C1 segment of cervical spinal cord (tissue), 14 donors: Measurements from ENCODE around the gene TBC1D5.
"Not testable (repeated sequence)": the region's sequence is repeated elsewhere in the genome, so short reads cannot be mapped to it uniquely, and the experiment has no call there.

ENCODE experiments used
- DNase-seq, 14 donors: peaks; one replicate each; lab custom pipeline; 2025; lab: John Stamatoyannopoulos, UW

The TBC1D5 gene

GRCh38 chr3:17749705-17750293 lies 7.4 kb upstream of the TBC1D5 start:
- DNase-seq, result no peak

GRCh38 chr3:17749281-17749680 lies 6.8 kb upstream of the TBC1D5 start:
- DNase-seq, result no peak

- no peak for DNase-seq
Measured at GRCh38 chr3:17747890-17748247, 5.4 kb upstream of the TBC1D5 start.

DNA sequence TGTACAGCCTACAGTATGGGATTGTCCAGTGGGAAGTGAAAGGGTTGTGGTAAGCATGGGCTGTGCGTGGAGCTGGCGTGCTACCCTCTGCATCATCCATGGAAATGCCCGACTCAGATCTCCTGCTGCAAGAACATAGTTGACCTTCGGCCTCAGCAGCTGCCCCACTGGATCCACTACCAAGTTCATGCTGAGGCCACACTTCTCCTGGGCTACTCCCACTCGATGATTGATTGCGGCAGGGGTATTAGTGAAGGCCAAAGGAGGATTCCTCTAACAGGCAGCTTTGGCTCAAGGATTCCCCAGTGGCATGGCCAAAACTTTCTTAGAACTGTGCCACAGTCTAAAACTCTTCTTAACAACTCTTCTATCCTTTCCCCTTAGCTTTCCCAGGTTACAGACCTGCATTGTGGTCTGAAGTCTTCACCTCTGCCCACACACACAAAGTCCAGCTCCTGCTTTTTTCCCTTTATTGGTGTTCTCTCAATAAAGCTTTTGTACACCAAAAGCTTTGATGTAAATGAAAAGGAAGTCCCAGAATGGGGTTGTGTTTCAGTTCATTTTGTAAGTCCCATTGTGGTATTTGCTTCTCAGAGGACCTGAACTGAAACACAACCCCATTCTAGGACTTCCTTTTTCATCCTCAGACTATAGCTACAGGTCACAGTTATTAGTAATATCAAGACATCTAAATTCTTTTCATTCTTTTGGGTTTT lies 4.9 kb upstream of the TBC1D5 start:
- DNase-seq, result no peak

DNA sequence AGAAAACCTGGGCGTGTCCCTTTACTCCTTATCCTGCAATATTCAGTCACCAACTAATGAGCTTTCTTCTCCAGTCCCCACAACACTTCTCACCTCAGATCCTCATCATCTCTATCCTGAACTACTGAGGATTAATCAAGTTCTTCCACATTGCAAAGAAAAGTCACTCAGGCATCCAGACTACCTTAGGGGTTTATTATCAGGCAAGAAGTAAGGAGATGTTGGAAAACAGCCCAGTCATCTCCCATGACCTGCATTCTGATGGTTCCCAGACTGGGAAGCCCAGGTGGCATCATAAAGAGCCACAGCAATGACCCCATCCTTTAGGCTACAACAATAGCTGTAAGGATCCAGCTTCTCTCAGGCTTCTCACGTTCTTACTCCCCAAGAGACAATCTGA lies 3.5 kb upstream of the TBC1D5 start:
- DNase-seq, result no peak

DNA sequence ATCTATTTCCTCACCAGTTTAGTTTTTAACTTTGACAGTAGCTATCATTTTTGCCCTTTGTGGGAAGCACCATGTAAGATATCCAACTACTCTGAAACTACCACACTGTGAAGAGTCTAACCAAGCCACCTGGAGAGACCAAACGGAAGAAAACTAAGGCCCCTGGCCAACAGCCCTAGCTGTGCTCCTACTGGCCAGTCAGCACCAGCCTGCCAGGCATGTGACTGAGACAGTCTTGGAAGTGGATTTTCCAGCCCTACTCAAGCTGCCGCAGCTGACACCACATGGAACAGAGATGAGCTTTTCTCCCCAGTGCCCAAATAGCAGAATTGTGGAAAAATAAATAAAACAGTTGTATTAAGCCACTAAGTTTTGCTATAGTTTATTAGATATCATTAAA lies 2.9 kb upstream of the TBC1D5 start:
- no peak for DNase-seq

- DNase-seq, result no peak
Measured at GRCh38 chr3:17744693-17745092, 2.3 kb upstream of the TBC1D5 start.

GRCh38 chr3:17743658-17743995 lies 1.2 kb upstream of the TBC1D5 start:
- no peak for DNase-seq

- no peak for DNase-seq
Measured at GRCh38 chr3:17742880-17743657, 638 bp upstream of the TBC1D5 start.

GRCh38 chr3:17741621-17742101 lies 770 bp downstream of the TBC1D5 start:
- DNase-seq, result no peak

DNA sequence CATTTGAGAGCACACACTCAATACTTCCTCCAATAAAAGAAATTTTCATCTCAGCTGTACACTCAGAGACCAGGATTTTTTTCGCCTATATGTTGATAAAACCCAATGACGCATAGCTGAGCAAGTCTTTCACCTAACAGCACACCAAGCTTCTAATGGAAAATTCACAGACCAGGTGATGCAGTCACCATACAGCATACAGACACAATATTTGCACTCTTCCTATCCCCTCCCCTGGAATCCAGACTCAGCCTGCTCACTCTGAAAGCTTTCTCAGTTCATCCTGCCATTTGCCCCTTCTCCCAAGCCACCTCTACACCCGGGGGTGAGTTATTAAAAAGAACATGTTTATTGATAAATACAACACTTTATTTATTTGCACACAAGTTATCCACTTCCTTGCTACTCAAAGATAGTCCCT lies 1.7 kb downstream of the TBC1D5 start:
- DNase-seq, result no peak

- no peak for DNase-seq
Measured at GRCh38 chr3:17738921-17739320, 3.5 kb downstream of the TBC1D5 start.

DNA sequence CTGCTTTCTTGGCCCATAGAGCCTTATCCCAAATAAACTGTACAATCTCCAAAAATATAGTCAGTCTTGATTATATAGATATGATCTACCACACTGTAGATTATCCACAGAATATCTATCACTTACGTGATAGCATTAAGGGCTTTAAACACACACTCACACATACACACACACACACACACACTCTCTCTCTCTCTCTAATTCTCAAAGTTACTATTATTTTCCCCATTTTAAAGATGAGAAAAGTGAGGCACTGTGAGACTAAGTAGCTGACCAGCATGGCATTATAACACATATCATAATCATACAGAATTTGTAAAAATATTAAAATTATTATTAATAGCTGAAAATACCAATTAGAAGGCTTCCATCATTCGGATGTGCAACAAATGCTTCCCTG lies 4.2 kb downstream of the TBC1D5 start:
- DNase-seq, result no peak

GRCh38 chr3:17737591-17737990 lies 4.8 kb downstream of the TBC1D5 start:
- no peak for DNase-seq

DNA sequence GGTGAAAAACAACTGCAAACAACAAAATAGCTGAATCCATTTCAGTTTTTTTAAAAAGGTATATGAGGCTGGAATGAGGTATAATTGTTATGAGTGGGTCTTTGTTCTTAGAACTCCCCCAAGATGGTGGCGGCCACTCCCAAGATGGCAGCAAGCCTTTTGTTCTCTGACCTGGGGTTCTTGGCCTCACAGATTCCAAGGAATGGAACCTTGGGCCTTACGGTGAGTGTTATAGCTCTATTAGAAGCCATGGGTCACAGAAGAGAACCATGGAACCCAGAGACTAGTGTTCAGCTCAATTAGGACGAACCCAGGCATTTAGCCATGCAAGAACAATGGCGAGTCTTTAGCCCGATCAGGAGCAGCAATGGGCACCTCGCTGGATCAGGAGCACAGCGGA lies 7.1 kb downstream of the TBC1D5 start:
- DNase-seq, result not testable (repeated sequence)

DNA sequence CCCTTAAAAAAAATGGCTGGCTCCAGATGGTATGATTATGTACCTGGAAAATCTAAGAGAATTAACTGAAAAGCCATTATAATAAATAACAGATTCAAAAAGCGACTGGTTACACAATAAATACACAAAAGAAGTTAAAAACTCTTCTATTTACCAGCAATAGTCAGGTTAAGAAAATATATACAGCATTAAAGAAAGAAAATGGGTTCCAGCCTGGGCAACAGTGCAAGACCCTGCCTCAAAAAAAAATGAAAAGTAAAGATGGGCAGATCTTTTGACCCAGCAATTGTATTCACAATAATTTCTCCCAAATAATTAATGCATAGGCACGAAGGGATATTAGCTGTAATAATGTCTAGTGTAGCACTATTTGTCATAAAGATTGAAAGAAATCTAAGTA lies 8.7 kb downstream of the TBC1D5 start:
- no peak for DNase-seq

GRCh38 chr3:17733215-17733614 lies 9.2 kb downstream of the TBC1D5 start:
- no peak for DNase-seq

GRCh38 chr3:17730318-17730967 lies 12.0 kb downstream of the TBC1D5 start:
- DNase-seq, result no peak

DNA sequence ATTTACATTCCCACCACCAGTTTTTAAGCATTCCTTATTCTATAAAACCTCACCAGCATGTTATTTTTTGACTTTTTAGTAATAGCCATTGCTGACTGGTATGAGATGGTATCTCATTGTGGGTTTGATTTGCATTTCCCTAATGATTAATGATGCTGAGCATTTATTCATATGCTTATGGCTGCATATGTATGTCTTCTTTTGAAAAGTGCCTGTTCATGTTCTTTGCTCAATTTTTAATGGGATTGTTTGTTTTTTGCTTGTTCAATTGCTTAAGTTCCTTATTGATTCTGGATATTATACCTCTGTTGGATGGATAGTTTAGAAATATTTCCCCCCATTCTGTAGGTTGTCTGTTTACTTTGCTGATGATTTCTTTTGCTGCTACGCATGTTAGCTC lies 16.1 kb downstream of the TBC1D5 start:
- DNase-seq, result no peak

DNA sequence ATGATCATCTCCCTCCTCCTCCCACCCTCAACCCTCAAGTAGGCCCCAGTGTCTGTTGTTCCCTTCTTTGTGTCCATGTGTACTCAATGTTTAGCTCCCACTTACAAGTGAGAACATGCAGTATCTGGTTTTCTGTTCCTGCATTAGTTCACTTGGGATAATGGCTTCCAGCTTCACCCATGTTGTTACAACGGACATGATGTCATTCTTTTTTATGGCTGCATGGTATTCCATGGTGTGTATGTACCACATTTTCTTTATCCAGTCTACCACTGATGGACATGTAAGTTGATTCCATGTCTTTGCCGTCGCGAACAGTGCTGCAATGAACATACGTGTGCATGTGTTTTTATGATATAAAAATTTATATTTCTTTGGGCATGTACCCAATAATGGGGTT lies 16.6 kb downstream of the TBC1D5 start:
- DNase-seq, result not testable (repeated sequence)

DNA sequence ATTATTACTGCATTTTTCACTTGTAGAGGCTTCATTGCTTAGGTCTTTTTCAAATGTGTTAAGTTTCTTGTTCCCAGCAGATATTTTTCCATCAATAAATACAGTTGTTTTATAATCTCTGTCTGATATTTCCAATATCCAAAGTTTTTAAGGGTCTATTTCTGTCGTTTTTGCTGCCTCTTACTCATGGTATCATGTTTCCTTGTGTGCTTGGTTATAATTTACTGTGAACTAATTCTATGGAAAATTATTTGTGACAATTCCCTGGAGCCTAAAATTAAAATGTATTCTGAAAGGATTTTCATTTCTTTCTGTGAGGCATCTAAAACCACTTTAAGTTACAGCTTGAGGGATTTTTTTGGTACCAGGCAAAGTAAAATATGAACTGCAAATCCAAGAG lies 17.5 kb downstream of the TBC1D5 start:
- DNase-seq, result no peak

DNA sequence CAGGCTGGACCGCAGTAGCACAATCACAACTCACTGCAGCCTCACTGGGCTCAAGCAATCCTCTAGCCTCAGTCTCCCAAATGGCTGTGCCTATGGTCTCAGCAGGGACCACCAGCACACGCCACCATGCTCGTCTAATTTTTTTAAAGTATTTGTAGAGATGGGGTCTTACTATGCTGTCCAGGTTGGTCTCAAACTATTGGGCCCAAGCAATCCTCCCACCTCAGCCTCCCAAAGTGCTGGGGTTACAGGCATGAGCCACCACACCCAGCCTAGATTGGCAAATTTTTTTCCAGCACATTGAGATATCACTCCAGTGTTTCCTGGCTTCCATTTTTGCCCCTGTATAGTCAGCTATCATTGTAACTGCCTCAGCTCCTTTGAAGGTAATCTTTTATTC lies 18.3 kb downstream of the TBC1D5 start:
- no peak for DNase-seq
